BLaER1 treated with 17β-estradiol and CSF1 and Interleukin-3, amounts not matched to agents 10 nM and 100 nM (cell line): ENCODE results near the gene UNC5C.

ENCODE experiments used
- H3K27ac ChIP-seq, 11 experiments: shearing (Covaris generic); formaldehyde crosslinking; 2 replicates each; pipeline ENCODE4 v1.8.1; 2022
- H3K27me3 ChIP-seq, 11 experiments: shearing (Covaris generic); formaldehyde crosslinking; 2 replicates each; pipeline ENCODE4 v1.8.1; 2022
- H3K36me3 ChIP-seq, 11 experiments: shearing (Covaris generic); formaldehyde crosslinking; 2 replicates each; pipeline ENCODE4 v1.8.1; 2022
- H3K4me1 ChIP-seq, 10 experiments: shearing (Covaris generic); formaldehyde crosslinking; 2 replicates each; pipeline ENCODE4 v1.8.1; 2022
- H3K4me2 ChIP-seq, 11 experiments: shearing (Covaris generic); formaldehyde crosslinking; 2 replicates each; pipeline ENCODE4 v1.8.1; 2022
- H3K4me3 ChIP-seq, 10 experiments: shearing (Covaris generic); formaldehyde crosslinking; 2 replicates each; pipeline ENCODE4 v1.8.1; 2022
- H3K9ac ChIP-seq, 11 experiments: shearing (Covaris generic); formaldehyde crosslinking; 2 replicates each; pipeline ENCODE4 v1.8.1; 2022
- H3K9me3 ChIP-seq, 11 experiments: shearing (Covaris generic); formaldehyde crosslinking; replicated peaks in 1 of 11; 2 replicates each; pipeline ENCODE4 v1.8.1; 2022
- H4K20me1 ChIP-seq, 11 experiments: shearing (Covaris generic); formaldehyde crosslinking; 2 replicates each; pipeline ENCODE4 v1.8.1; 2022
- Cebpa-rat ChIP-seq, 11 experiments: shearing (Covaris generic); IDR thresholded peaks; 2 replicates each; pipeline ENCODE4 v1.8.1; 2022

UNC5C gene

DNA sequence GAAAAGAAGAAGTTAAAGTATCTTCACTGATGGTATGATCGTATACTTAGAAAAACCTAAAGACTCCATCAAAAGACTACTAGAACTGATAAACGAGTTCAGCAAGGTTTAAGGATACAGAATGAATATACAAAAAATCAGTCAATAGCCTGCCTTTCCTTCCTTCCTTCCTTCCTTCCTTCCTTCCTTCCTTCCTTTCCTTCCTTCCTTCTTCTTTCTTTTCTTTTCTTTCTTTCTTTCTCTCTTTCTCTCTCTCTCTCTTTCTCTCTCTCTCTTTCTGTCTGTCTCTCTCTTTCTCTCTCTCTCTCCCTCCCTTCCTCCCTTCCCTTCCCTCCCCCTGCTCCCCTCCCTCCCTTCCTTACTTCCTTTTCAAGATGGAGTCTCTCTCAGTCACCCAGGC lies 428.3 kb downstream of the UNC5C start:
- Histone ChIP-seq H4K20me1 (no peaks in the 10 kb centered on the region), H3K27me3 (no peaks in the 10 kb centered on the region), H3K4me1 (0 out of 20 replicates have a peak, but pooled peaks cover 0 to 5% (median 0%) of the 10 kb centered on the region in 10 experiments), H3K4me2 (no peak overlapping the region), H3K9ac (no peak overlapping the region), H3K9me3 (no peaks in the 10 kb centered on the region), H3K27ac (no peak overlapping the region), H3K4me3 (no peak overlapping the region), H3K36me3 (no peaks in the 10 kb centered on the region)
- TF ChIP-seq Cebpa-rat (IDR thresholded peaks at IDR 0.05) = no peak

- TF ChIP-seq Cebpa-rat (IDR thresholded peaks at IDR 0.05) = no peak
- no peak overlapping the region for H3K27ac ChIP-seq
- no peaks in the 10 kb centered on the region for H3K9me3 ChIP-seq
- no peak overlapping the region for H3K4me2 ChIP-seq
- H3K4me3 ChIP-seq = no peak overlapping the region
- no peak overlapping the region for H3K9ac ChIP-seq
- no peaks in the 10 kb centered on the region for H3K36me3 ChIP-seq
- no peaks in the 10 kb centered on the region for H3K4me1 ChIP-seq
- H4K20me1 ChIP-seq = no peaks in the 10 kb centered on the region
- no peaks in the 10 kb centered on the region for H3K27me3 ChIP-seq
These were observed 430.3 kb downstream of the UNC5C start for GRCh38 chr4:95118497-95118896.

GRCh38 chr4:95114521-95114920 lies 434.3 kb downstream of the UNC5C start:
- Histone ChIP-seq H3K9ac (no peak overlapping the region), H3K27me3 (no peaks in the 10 kb centered on the region), H3K4me3 (no peak overlapping the region), H3K4me2 (no peak overlapping the region), H3K4me1 (no peaks in the 10 kb centered on the region), H3K36me3 (no peaks in the 10 kb centered on the region), H3K27ac (no peak overlapping the region), H3K9me3 (no peaks in the 10 kb centered on the region), H4K20me1 (no peaks in the 10 kb centered on the region)
- TF ChIP-seq Cebpa-rat (IDR thresholded peaks at IDR 0.05) = no peak
